K562 (cell line): ENCODE results near the gene CCDC137. TPM values are rescaled to one million over a fixed set of nuclear protein-coding genes. Genes with fewer than 3 reads are reported as not detected.

Experiments used
- ATAC-seq: fragments of 200-7000 bp; cut with Tn5 transposase; 3 replicates; pipeline ENCODE4 v1.9.1; 2020; ENCODE audit warnings: moderate library complexity
- BruUV-seq: library from RNA; stranded (reverse); fragments of 400-500 nt; replicated peaks from 2 replicates; lab custom pipeline; 2021; lab: Mats Ljungman, UMichigan
- CTCF ChIA-PET: fragments of 300-600 bp; formaldehyde crosslinking; extraction: SDS; loops from one replicate; lab custom pipeline; 2021; ENCODE audit warnings: low intra/inter-chr PET ratio; lab: Yijun Ruan, JAX
- POLR2A ChIA-PET: fragments of 300-600, 350-650 bp; sonication (Branson Sonifier 250); formaldehyde crosslinking; extraction: SDS; loops from one replicate; lab custom pipeline; 2021; ENCODE audit warnings: antibody characterized with exemption, inconsistent platforms; lab: Yijun Ruan, JAX
- DNase-seq, 4 experiments: peaks; one replicate each; pipeline versions ENCODE4 v3.0.0 to v3.0.0-alpha.2; 2011 to 2018; ENCODE audit warnings: low spot score in 3 of 4, mixed read lengths in 3 of 4; ENCODE audit errors: extremely low read depth in 1 of 4
- FAIRE-seq: peaks from 2 replicates; lab custom pipeline; 2011; peaks lifted over from hg19 to GRCh38; lab: Jason Lieb, UNC
- H2AFZ ChIP-seq: 2 replicates; pipeline ENCODE4 v1.6.0; 2011; ENCODE audit warnings: low read depth, low read length, control low read depth, inconsistent platforms
- H3K27ac ChIP-seq: fragments of 200-600 bp; 3 replicates; pipeline ENCODE4 v1.8.0; 2011; ENCODE audit warnings: low read depth, mild to moderate bottlenecking, control low read depth, inconsistent platforms, low read length, moderate library complexity, mixed read lengths; ENCODE audit errors: extremely low read depth
- H3K27me3 ChIP-seq, 2 experiments: fragments of 300-600 bp in 1 of 2; 2 replicates in 1 of 2; 3 replicates in 1 of 2; pipeline versions ENCODE4 v1.6.0 to v1.8.0; 2011; ENCODE audit warnings: inconsistent platforms in 2 of 2, low read length in 2 of 2, mild to moderate bottlenecking in 1 of 2, mixed read lengths in 1 of 2, moderate library complexity in 1 of 2; ENCODE audit not compliant: control insufficient read depth in 2 of 2, insufficient read depth in 2 of 2
- H3K36me3 ChIP-seq: fragments of 300-600 bp; 3 replicates; pipeline ENCODE4 v1.8.0; 2011; ENCODE audit warnings: mild to moderate bottlenecking, low read length, inconsistent platforms; ENCODE audit not compliant: control insufficient read depth, insufficient read depth
- H3K4me1 ChIP-seq, 2 experiments: fragments of 200-600 bp in 1 of 2; replicated peaks in 1 of 2; 2 replicates in 1 of 2; 3 replicates in 1 of 2; pipeline versions ENCODE4 v1.5.1 to v1.8.0; 2011; ENCODE audit warnings: inconsistent platforms in 2 of 2, low read length in 2 of 2, mild to moderate bottlenecking in 1 of 2, mixed read lengths in 1 of 2, moderate library complexity in 1 of 2; ENCODE audit not compliant: control insufficient read depth in 2 of 2, insufficient read depth in 2 of 2
- H3K4me2 ChIP-seq: 2 replicates; pipeline ENCODE4 v1.6.1; 2011; ENCODE audit warnings: low read length, control low read depth, inconsistent platforms, mixed read lengths; ENCODE audit not compliant: insufficient read depth
- H3K4me3 ChIP-seq: fragments of 200-600 bp; sonication (generic), shearing (Covaris generic); 2 replicates; pipeline ENCODE4 v1.5.1; 2016; ENCODE audit warnings: control low read depth, inconsistent platforms
- H3K79me2 ChIP-seq: fragments of 200-600 bp; 3 replicates; pipeline ENCODE4 v1.8.0; 2011; ENCODE audit warnings: low read length, inconsistent platforms; ENCODE audit not compliant: control insufficient read depth, insufficient read depth
- H3K9ac ChIP-seq, 2 experiments: 2 replicates each; pipeline versions ENCODE4 v1.6.0 to v1.6.1; 2011; ENCODE audit warnings: low read depth in 2 of 2, low read length in 2 of 2, control low read depth in 1 of 2, inconsistent platforms in 1 of 2, mild to moderate bottlenecking in 1 of 2, mixed read lengths in 1 of 2; ENCODE audit not compliant: insufficient read depth in 1 of 2
- H3K9me1 ChIP-seq: one replicate; pipeline ENCODE4 v1.6.0; 2011; ENCODE audit warnings: inconsistent platforms, mild to moderate bottlenecking, low read length, moderate library complexity; ENCODE audit not compliant: control insufficient read depth, insufficient read depth
- H3K9me3 ChIP-seq: replicated peaks from 2 replicates; pipeline ENCODE4 v1.5.1; 2011; ENCODE audit warnings: low read depth, low read length, inconsistent platforms; ENCODE audit not compliant: control insufficient read depth, insufficient read depth
- H4K20me1 ChIP-seq: replicated peaks from 2 replicates; pipeline ENCODE4 v1.6.1; 2011; ENCODE audit warnings: low read length, inconsistent platforms, mixed read lengths; ENCODE audit not compliant: control insufficient read depth, insufficient read depth
- MYNN ChIP-seq, 2 experiments: sonication (generic); formaldehyde crosslinking in 1 of 2; IDR thresholded peaks; 2 replicates each; pipeline versions ENCODE4 v1.5.0 to v1.6.1; 2016 to 2020; ENCODE audit warnings: antibody characterized with exemption in 1 of 2, missing genetic modification reagents in 1 of 2
- POLR2G ChIP-seq: fragments of 200-400 bp; formaldehyde crosslinking; IDR thresholded peaks from 2 replicates; pipeline ENCODE4 v1.6.1; 2017; ENCODE audit warnings: low read depth, mild to moderate bottlenecking, antibody characterized with exemption, low read length, moderate library complexity
- POU5F1 ChIP-seq: fragments of 150-350 bp; IDR thresholded peaks from 2 replicates; pipeline ENCODE4 v1.6.1; 2014; ENCODE audit warnings: borderline replicate concordance, low read length, low read depth, mild to moderate bottlenecking; ENCODE audit not compliant: partially characterized antibody
- PRDM10 ChIP-seq: fragments of 450-650 bp; IDR thresholded peaks from 2 replicates; pipeline ENCODE4 v1.6.1; 2018; ENCODE audit not compliant: partially characterized antibody
- RBFOX2 ChIP-seq: fragments of 200-400 bp; formaldehyde crosslinking; IDR thresholded peaks from 2 replicates; pipeline ENCODE4 v1.6.1; 2017; ENCODE audit warnings: low read depth, mild to moderate bottlenecking, low read length, moderate library complexity
- RHOXF2B ChIP-seq: fragments of 250-450 bp; sonication (Bioruptor Pico); conservative IDR thresholded peaks from 2 replicates; pipeline ENCODE4 v1.5.1; 2021
- SMAD1 ChIP-seq: fragments of 150-350 bp; IDR thresholded peaks from 2 replicates; pipeline ENCODE4 v1.6.1; 2014; ENCODE audit warnings: low read length, low read depth; ENCODE audit not compliant: partially characterized antibody
- ZNF551 ChIP-seq: fragments of 250-450 bp; sonication (Bioruptor Pico); IDR thresholded peaks from 2 replicates; pipeline ENCODE4 v1.5.0; 2021; ENCODE audit warnings: mild to moderate bottlenecking, moderate library complexity
- WGBS: fragments of 100-300 bp; shearing (Covaris generic); methylation state at CpG from one replicate; pipeline ENCODE4 v1.1.6; 2016; ENCODE audit warnings: low coverage, mixed read lengths; ENCODE audit not compliant: insufficient coverage; ENCODE audit errors: missing lambda C conversion rate; 5-methylcytosine and 5-hydroxymethylcytosine counted together
- in situ Hi-C: fragments of 300-500 bp; cut with MboI; formaldehyde crosslinking; loops from 4 replicates; pipeline ENCODE4 v1.15.0; 2018; ENCODE audit warnings: inconsistent platforms, mixed read lengths
- intact Hi-C: fragments of 100-400 bp; cut with micrococcal nuclease; formaldehyde crosslinking; loops from 2 replicates; pipeline ENCODE4 v1.14.2; 2022
- polyA plus RNA-seq, 8 experiments: library from polyadenylated mRNA; depleted of rRNA in 4 of 8; stranded (reverse) in 5 of 8; unstranded in 3 of 8; fragments of >200 nt; fragmentation: Nextera tagmentation in 2 of 8; fragmentation: Illumina TruSeq in 1 of 8; extraction: Ambion mirVana in 2 of 8; extraction: Trizol in 1 of 8; gene quantifications; 2 replicates each; pipeline versions ENCODE4 v1.2.1 to v1.2.3, GENCODE V29; 2011 to 2014; ENCODE audit warnings: inconsistent platforms in 1 of 8, missing spikeins in 1 of 8
- total RNA-seq, 7 experiments: library from RNA; depleted of rRNA in 6 of 7; stranded (reverse); fragments of >200 nt in 6 of 7; fragmentation: Illumina TruSeq in 2 of 7; extraction: Trizol in 2 of 7; gene quantifications; 2 replicates each; pipeline versions ENCODE4 v1.2.1 to v1.2.3, GENCODE V29; 2011 to 2021; ENCODE audit warnings: low replicate concordance in 1 of 7

CCDC137 gene
- total and polyA plus RNA-seq, 9 of the 15 experiments (the other 6 are each of a cell fraction or from before 2014, with no cell fraction given) = 2.3 to 68.1 (median 38.3) TPM

GRCh38 chr17:81720267-81721071 is 53.9 kb downstream of the CCDC137 start:
- in situ Hi-C loops = no loop called here
- no peaks in the 10 kb centered on the region for H3K27me3 ChIP-seq
- no peaks in the 10 kb centered on the region for H3K9me1 ChIP-seq
- FAIRE-seq (no peak), ATAC-seq (no peak), DNase-seq (no peak)
- 84% methylated on average over 31 of the region's 33 CpGs for WGBS
- H3K9ac ChIP-seq = peak overlapping the region in 1 of 2 experiments; percentile 77; a peak in 2 of 4 replicates
- TF ChIP-seq SMAD1 = no peak
- TF ChIP-seq RBFOX2 = peak; percentile 53
- no peak for TF ChIP-seq PRDM10
- TF ChIP-seq POLR2G = peak; percentile 58
- TF ChIP-seq RHOXF2B (CRISPR knock-in tag) = no peak
- TF ChIP-seq ZNF551 (CRISPR knock-in tag) = no peak
- no peak for TF ChIP-seq MYNN (IDR thresholded peaks at IDR 0.05)
- no peak for TF ChIP-seq MYNN (CRISPR knock-in tag; IDR thresholded peaks at IDR 0.05)
- TF ChIP-seq POU5F1 = no peak
- peaks cover 2% of the 10 kb centered on the region; the same call in 1 of the 3 replicates for H3K79me2 ChIP-seq
- H3K9me3 ChIP-seq = no peaks in the 10 kb centered on the region
- peaks cover 45% of the 10 kb centered on the region; the same call in 1 of the 3 replicates for H3K36me3 ChIP-seq
- peaks cover 19 to 68% of the 10 kb centered on the region in 2 experiments for H3K4me1 ChIP-seq
- ChIA-PET POLR2A (interaction anchor here (0.9 to 5.4 kb wide), 2 partner anchors 7 to 17 kb away, joined by 6 to 59 read pairs; partner anchors contain the start of genes MRPL12 and SLC25A10), CTCF (no interaction called here)
- no peak overlapping the region for H2AFZ ChIP-seq
- intact Hi-C loops = no loop called here
- no peak overlapping the region for H3K27ac ChIP-seq
- H4K20me1 ChIP-seq = no peaks in the 10 kb centered on the region; the same call in 1 of the 2 replicates
- H3K4me3 ChIP-seq = no peak overlapping the region
- TSS peak; percentile 41 for BruUV-seq
- H3K4me2 ChIP-seq = no peak overlapping the region
